ENCODE measurements around the gene MYH14.

MYH14 gene

GRCh38 chr19:50203281-50204080 is at the start of gene MYH14:
Gene MYH14, plus strand, starts transcription at chr19:50203622. Its CDS starts 6,744 bp downstream, at chr19:50210366.
- no peak for DNase-seq

- DNase-seq: no peak
These were observed 48.9 kb upstream of the MYH14 start for GRCh38 chr19:50154529-50154928.

GRCh38 chr19:50155520-50156109 is 47.8 kb upstream of the MYH14 start:
- no peak for DNase-seq

- no peak for DNase-seq
These were observed 44.8 kb upstream of the MYH14 start for GRCh38 chr19:50158577-50158976.

- DNase-seq: no peak
These were observed 44.3 kb upstream of the MYH14 start for GRCh38 chr19:50159078-50159477.

GRCh38 chr19:50162988-50163387 is 40.4 kb upstream of the MYH14 start, which contains the start of gene IZUMO2:
Gene IZUMO2, minus strand, starts transcription at chr19:50163281. Its CDS starts 87 bp downstream, at chr19:50163194.
- DNase-seq: no peak

- no peak for DNase-seq
These were observed 36.1 kb upstream of the MYH14 start for GRCh38 chr19:50167314-50167721.

GRCh38 chr19:50171752-50172151 is 31.7 kb upstream of the MYH14 start:
- DNase-seq: no peak

GRCh38 chr19:50172726-50173125 is 30.7 kb upstream of the MYH14 start:
- no peak for DNase-seq

- DNase-seq: no peak
These were observed 30.3 kb upstream of the MYH14 start for GRCh38 chr19:50173127-50173526.

GRCh38 chr19:50174100-50174793 is 29.2 kb upstream of the MYH14 start:
- no peak for DNase-seq

GRCh38 chr19:50175924-50176323 is 27.5 kb upstream of the MYH14 start:
- no peak for DNase-seq

GRCh38 chr19:50176775-50177174 is 26.6 kb upstream of the MYH14 start:
- no peak for DNase-seq

GRCh38 chr19:50178320-50178719 is 25.1 kb upstream of the MYH14 start:
- no peak for DNase-seq

GRCh38 chr19:50178859-50179537 is 24.4 kb upstream of the MYH14 start:
- no peak for DNase-seq

- DNase-seq: no peak
These were observed 22.3 kb upstream of the MYH14 start for GRCh38 chr19:50181121-50181520.

GRCh38 chr19:50184196-50184595 is 19.2 kb upstream of the MYH14 start:
- no peak for DNase-seq

GRCh38 chr19:50187937-50188336 is 15.5 kb upstream of the MYH14 start:
- no peak for DNase-seq

GRCh38 chr19:50189331-50189730 is 14.1 kb upstream of the MYH14 start:
- no peak for DNase-seq

- no peak for DNase-seq
These were observed 13.0 kb upstream of the MYH14 start for GRCh38 chr19:50190439-50190891.

- no peak for DNase-seq
These were observed 12.2 kb upstream of the MYH14 start for GRCh38 chr19:50191216-50191615.

GRCh38 chr19:50192463-50193211 is 10.8 kb upstream of the MYH14 start:
- DNase-seq: no peak
